Colonic mucosa (tissue), 4 donors: ENCODE measurements around the gene MT4. TPM values are rescaled to one million over a fixed set of nuclear protein-coding genes. Genes with fewer than 3 reads are reported as not detected.
A peak's percentile ranks its signal among the peaks of the same experiment; 100 is the strongest.

Experiments used
- DNase-seq: peaks from one replicate; pipeline ENCODE4 v3.0.0-alpha.2; 2020
- H3K27ac ChIP-seq: fragments of 200-600 bp; one replicate; pipeline ENCODE4 v1.8.0; 2021
- H3K27me3 ChIP-seq: fragments of 200-600 bp; one replicate; pipeline ENCODE4 v1.8.0; 2021
- H3K36me3 ChIP-seq: fragments of 200-600 bp; one replicate; pipeline ENCODE4 v1.8.0; 2021
- H3K4me1 ChIP-seq: fragments of 200-600 bp; one replicate; pipeline ENCODE4 v1.8.0; 2021; ENCODE audit warnings: mild to moderate bottlenecking
- H3K4me3 ChIP-seq: fragments of 200-600 bp; one replicate; pipeline ENCODE4 v1.8.0; 2021
- H3K9ac ChIP-seq, 2 donors: one replicate each; pipeline ENCODE4 v1.7.0; 2013; ENCODE audit warnings: control low read depth in 2 of 2, low read depth in 2 of 2, low read length in 2 of 2
- H3K9me3 ChIP-seq: fragments of 200-600 bp; one replicate; pipeline ENCODE4 v1.8.0; 2021
- CTCF ChIP-seq: fragments of 200-600 bp; IDR thresholded peaks from one replicate; pipeline ENCODE4 v1.8.0; 2022; ENCODE audit warnings: antibody characterized with exemption, mild to moderate bottlenecking
- intact Hi-C: fragments of 100-400 bp; cut with DNase I; formaldehyde crosslinking; loops from one replicate; pipeline ENCODE4 v1.14.1; 2022
- total RNA-seq, 2 donors: library from RNA; stranded (reverse); fragmentation: NEBNext Ultra II Directional in 1 of 2; extraction: Animal tissue kit (Norgen Biotek cat#: 25700) in 1 of 2; gene quantifications; one replicate each; pipeline ENCODE4 v1.2.1, GENCODE V29; 2021
- donor health status: healthy.
- donor health status: DM: no; HTN: no; CAD: no.
- donor health status: DM: no; HTN: no; CAD: no.

Gene MT4
- total RNA-seq, 2 donors from 2014 or later: not detected

- H3K27me3 ChIP-seq: no peaks in the 10 kb centered on the region
- H3K36me3 ChIP-seq: no peaks in the 10 kb centered on the region
- intact Hi-C loops: no loop called here
- peak overlapping the region; percentile 30 for H3K4me3 ChIP-seq
- no peak for TF ChIP-seq CTCF
- no peak overlapping the region for H3K27ac ChIP-seq
- H3K4me1 ChIP-seq: peaks cover 7% of the 10 kb centered on the region
- peak; percentile 85 for DNase-seq
- no peaks in the 10 kb centered on the region for H3K9me3 ChIP-seq
- peak overlapping the region; percentile 68 to 74 for H3K9ac ChIP-seq
These were observed 52.6 kb downstream of the MT4 start for GRCh38 chr16:56617212-56618085.

- Histone ChIP-seq H3K36me3 (no peaks in the 10 kb centered on the region), H3K27me3 (no peaks in the 10 kb centered on the region), H3K4me3 (no peak overlapping the region), H3K9ac (no peak overlapping the region), H3K9me3 (no peaks in the 10 kb centered on the region), H3K4me1 (peaks cover 7% of the 10 kb centered on the region), H3K27ac (no peak overlapping the region)
- intact Hi-C loops: no loop called here
- TF ChIP-seq CTCF: no peak
- DNase-seq: no peak
These were observed 53.3 kb downstream of the MT4 start for GRCh38 chr16:56618138-56618537.

Other genes with a start within 250 kb of the MT4 start
- gene AMFR, start 139.5 kb upstream of the MT4 start, total RNA-seq: 10 to 100 TPM; 68.7 to 92.4 TPM
- gene NUDT21, start 113.7 kb upstream of the MT4 start, total RNA-seq: 100 to 1,000 TPM in 1 of 2 donors, 10 to 100 TPM in 1; 92.4 to 135 TPM
- 10 to 100 TPM; 20.3 to 33.0 TPM for gene OGFOD1, start 113.5 kb upstream of the MT4 start, total RNA-seq
- 10 to 100 TPM; 22.5 to 32.1 TPM for gene BBS2, start 45.0 kb upstream of the MT4 start, total RNA-seq
- gene MT3, start 24.5 kb downstream of the MT4 start, total RNA-seq: 1 to 10 TPM; 3.6 to 4.0 TPM
- gene MT2A, start 43.5 kb downstream of the MT4 start, total RNA-seq: 100 to 1,000 TPM; 239 to 320 TPM
- gene MT1E, start 60.7 kb downstream of the MT4 start, total RNA-seq: 100 to 1,000 TPM; 251 to 359 TPM
- gene MT1M, start 67.6 kb downstream of the MT4 start, total RNA-seq: 10 to 100 TPM; 19.0 to 21.2 TPM
- gene MT1A, start 73.6 kb downstream of the MT4 start, total RNA-seq: 10 to 100 TPM in 1 of 2 donors, 1 to 10 TPM in 1; 5.5 to 10.2 TPM
- not detected for gene MT1B, start 86.8 kb downstream of the MT4 start, total RNA-seq
- 10 to 100 TPM; 35.5 to 40.0 TPM for gene MT1F, start 92.9 kb downstream of the MT4 start, total RNA-seq
- gene MT1G, start 103.0 kb downstream of the MT4 start, total RNA-seq: 100 to 1,000 TPM; 243 to 995 TPM
- 100 to 1,000 TPM in 1 of 2 donors, 10 to 100 TPM in 1; 43.8 to 180 TPM for gene MT1H, start 104.7 kb downstream of the MT4 start, total RNA-seq
- 100 to 1,000 TPM; 112 to 149 TPM for gene MT1X, start 117.4 kb downstream of the MT4 start, total RNA-seq
- gene NUP93, start 165.1 kb downstream of the MT4 start, total RNA-seq: 10 to 100 TPM; 33.0 to 79.2 TPM